WTC11 (cell line): ENCODE data around the gene DMAC1. TPM values are rescaled to one million over a fixed set of nuclear protein-coding genes. Genes with fewer than 3 reads are reported as not detected.

ENCODE experiments used
- ATAC-seq: fragments of 200-7000 bp; cut with Tn5 transposase; 2 replicates; pipeline ENCODE4 v1.10.0; 2021; ENCODE audit warnings: mild to moderate bottlenecking, moderate library complexity
- CTCF ChIA-PET: fragments of 300-600 bp; sonication (Branson Sonifier 250); formaldehyde crosslinking; loops from one replicate; lab custom pipeline; 2021; ENCODE audit warnings: antibody characterized with exemption; lab: Charles Lee
- POLR2A ChIA-PET: fragments of 350-600 bp; sonication (Branson Sonifier 250); formaldehyde crosslinking; loops from one replicate; lab custom pipeline; 2021; ENCODE audit warnings: antibody characterized with exemption; lab: Charles Lee
- DNase-seq: peaks from one replicate; pipeline ENCODE4 v3.0.0; 2021; ENCODE audit warnings: low spot score
- H3K27ac Mint-ChIP-seq: 2 replicates; pipeline ENCODE4 v1.8.0; 2021; ENCODE audit warnings: mixed read lengths
- H3K27me3 Mint-ChIP-seq: 2 replicates; pipeline ENCODE4 v1.8.0; 2021; ENCODE audit warnings: low read depth, mild to moderate bottlenecking, moderate library complexity, mixed read lengths
- H3K36me3 Mint-ChIP-seq: 2 replicates; pipeline ENCODE4 v1.8.0; 2021; ENCODE audit warnings: mixed read lengths
- H3K4me1 Mint-ChIP-seq: 2 replicates; pipeline ENCODE4 v1.8.0; 2022; ENCODE audit warnings: mixed read lengths
- H3K4me3 Mint-ChIP-seq: 2 replicates; pipeline ENCODE4 v1.8.0; 2021; ENCODE audit warnings: mild to moderate bottlenecking, moderate library complexity, mixed read lengths
- H3K9me3 Mint-ChIP-seq: 2 replicates; pipeline ENCODE4 v1.8.0; 2021; ENCODE audit warnings: mixed read lengths
- ARID4B ChIP-seq: sonication (generic); formaldehyde crosslinking; IDR thresholded peaks from 2 replicates; pipeline ENCODE4 v1.8.0; 2023; ENCODE audit warnings: missing genetic modification reagents, mild to moderate bottlenecking, borderline replicate concordance
- E2F5 ChIP-seq: sonication (generic); formaldehyde crosslinking; IDR thresholded peaks from 2 replicates; pipeline ENCODE4 v1.8.1; 2022; ENCODE audit warnings: mild to moderate bottlenecking, moderate library complexity, missing genetic modification reagents
- ELF4 ChIP-seq: sonication (generic); formaldehyde crosslinking; IDR thresholded peaks from 2 replicates; pipeline ENCODE4 v1.8.1; 2022; ENCODE audit warnings: low read depth, mild to moderate bottlenecking, moderate library complexity, missing genetic modification reagents
- FOXJ3 ChIP-seq: sonication (generic); formaldehyde crosslinking; IDR thresholded peaks from 2 replicates; pipeline ENCODE4 v1.9.0; 2021; ENCODE audit warnings: missing genetic modification reagents, mild to moderate bottlenecking, borderline replicate concordance
- GTF2I ChIP-seq: fragments of 250-450 bp; sonication (Bioruptor Pico); conservative IDR thresholded peaks from 2 replicates; pipeline ENCODE4 v1.4.0; 2021; ENCODE audit warnings: mild to moderate bottlenecking
- JUN ChIP-seq: sonication (generic); formaldehyde crosslinking; IDR thresholded peaks from 2 replicates; pipeline ENCODE4 v1.8.0; 2023; ENCODE audit warnings: mild to moderate bottlenecking, missing genetic modification reagents
- KAT7 ChIP-seq: sonication (generic); formaldehyde crosslinking; IDR thresholded peaks from 2 replicates; pipeline ENCODE4 v1.8.1; 2023; ENCODE audit warnings: missing genetic modification reagents, mild to moderate bottlenecking, borderline replicate concordance
- MYBL2 ChIP-seq: sonication (generic); formaldehyde crosslinking; IDR thresholded peaks from 2 replicates; pipeline ENCODE4 v1.8.1; 2023; ENCODE audit warnings: mild to moderate bottlenecking, moderate library complexity, missing genetic modification reagents
- NFATC4 ChIP-seq: fragments of 250-450 bp; sonication (Bioruptor Pico); IDR thresholded peaks from 2 replicates; pipeline ENCODE4 v1.9.0; 2021; ENCODE audit warnings: mild to moderate bottlenecking
- PRRX2 ChIP-seq: fragments of 250-450 bp; sonication (Bioruptor Pico); IDR thresholded peaks from 2 replicates; pipeline ENCODE4 v1.8.0; 2021; ENCODE audit warnings: mild to moderate bottlenecking
- TEAD4 ChIP-seq: sonication (generic); formaldehyde crosslinking; IDR thresholded peaks from 2 replicates; pipeline ENCODE4 v1.8.0; 2022; ENCODE audit warnings: mild to moderate bottlenecking, missing genetic modification reagents
- ZNF232 ChIP-seq: sonication (generic); formaldehyde crosslinking; IDR thresholded peaks from 2 replicates; pipeline ENCODE4 v1.8.0; 2022; ENCODE audit warnings: mild to moderate bottlenecking, missing genetic modification reagents
- ZNF281 ChIP-seq: sonication (generic); formaldehyde crosslinking; IDR thresholded peaks from 2 replicates; pipeline ENCODE4 v1.8.0; 2023; ENCODE audit warnings: mild to moderate bottlenecking, missing genetic modification reagents
- ZNF425 ChIP-seq: fragments of 250-450 bp; sonication (Bioruptor Pico); conservative IDR thresholded peaks from 2 replicates; pipeline ENCODE4 v1.9.0; 2021; ENCODE audit warnings: mild to moderate bottlenecking
- total RNA-seq: library from RNA; stranded (reverse); gene quantifications from 3 replicates; pipeline ENCODE4 v1.2.3, GENCODE V29; 2021
- TF ChIP-seq, protein P1 (sequence below): sonication (generic); formaldehyde crosslinking; IDR thresholded peaks from 2 replicates; pipeline ENCODE4 v1.8.1; 2022; ENCODE audit warnings: low read depth, mild to moderate bottlenecking, moderate library complexity, missing genetic modification reagents, borderline replicate concordance
- TF ChIP-seq, protein P2 (sequence below): sonication (generic); formaldehyde crosslinking; IDR thresholded peaks from 2 replicates; pipeline ENCODE4 v1.8.1; 2022; ENCODE audit warnings: mild to moderate bottlenecking, missing genetic modification reagents, moderate library complexity, borderline replicate concordance
- TF ChIP-seq, protein P3 (sequence below): fragments of 250-450 bp; sonication (Bioruptor Pico); IDR thresholded peaks from 2 replicates; pipeline ENCODE4 v1.9.0; 2021; ENCODE audit warnings: mild to moderate bottlenecking

The DMAC1 gene
- total RNA-seq, 1 experiment from 2014 or later, result 71.2 TPM

DNA sequence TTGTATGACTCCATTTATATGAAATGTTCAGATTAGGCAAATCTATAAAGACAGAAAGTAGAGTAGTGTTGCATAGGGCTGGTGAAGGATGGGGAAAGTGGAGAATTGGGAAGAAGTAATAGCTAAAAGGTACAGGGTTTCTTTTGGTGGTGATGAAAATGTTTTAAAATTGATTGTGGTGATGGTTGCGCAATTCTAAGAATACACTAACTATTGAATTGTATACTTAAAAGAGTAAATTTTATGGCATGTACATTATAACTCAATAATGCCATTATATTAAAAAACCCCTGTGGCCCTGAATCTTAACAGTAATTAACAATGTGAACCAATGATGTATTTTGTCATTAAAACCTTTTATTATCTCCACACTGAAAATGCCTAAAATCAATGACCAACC lies 20.4 kb upstream of the DMAC1 start (continued):
- TF ChIP-seq, protein P1, sequence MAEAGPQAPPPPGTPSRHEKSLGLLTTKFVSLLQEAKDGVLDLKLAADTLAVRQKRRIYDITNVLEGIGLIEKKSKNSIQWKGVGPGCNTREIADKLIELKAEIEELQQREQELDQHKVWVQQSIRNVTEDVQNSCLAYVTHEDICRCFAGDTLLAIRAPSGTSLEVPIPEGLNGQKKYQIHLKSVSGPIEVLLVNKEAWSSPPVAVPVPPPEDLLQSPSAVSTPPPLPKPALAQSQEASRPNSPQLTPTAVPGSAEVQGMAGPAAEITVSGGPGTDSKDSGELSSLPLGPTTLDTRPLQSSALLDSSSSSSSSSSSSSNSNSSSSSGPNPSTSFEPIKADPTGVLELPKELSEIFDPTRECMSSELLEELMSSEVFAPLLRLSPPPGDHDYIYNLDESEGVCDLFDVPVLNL, result no peak
- TF ChIP-seq ARID4B, result no peak
- no peak for TF ChIP-seq MYBL2 (CRISPR knock-in tag)
- no peak for TF ChIP-seq PRRX2 (CRISPR knock-in tag)
- TF ChIP-seq NFATC4 (CRISPR knock-in tag), result no peak
- TF ChIP-seq ZNF281 (CRISPR knock-in tag), result no peak
- no peak for TF ChIP-seq TEAD4 (CRISPR knock-in tag)

- Mint-ChIP-seq H3K9me3 (no peaks in the 10 kb centered on the region), H3K27me3 (no peaks in the 10 kb centered on the region), H3K27ac (no peak overlapping the region), H3K36me3 (no peaks in the 10 kb centered on the region), H3K4me3 (no peak overlapping the region), H3K4me1 (peaks cover 3% of the 10 kb centered on the region)
- ChIA-PET CTCF (no interaction called here), POLR2A (no interaction called here)
- no peak for ATAC-seq
- no peak for DNase-seq
- TF ChIP-seq, protein P2, sequence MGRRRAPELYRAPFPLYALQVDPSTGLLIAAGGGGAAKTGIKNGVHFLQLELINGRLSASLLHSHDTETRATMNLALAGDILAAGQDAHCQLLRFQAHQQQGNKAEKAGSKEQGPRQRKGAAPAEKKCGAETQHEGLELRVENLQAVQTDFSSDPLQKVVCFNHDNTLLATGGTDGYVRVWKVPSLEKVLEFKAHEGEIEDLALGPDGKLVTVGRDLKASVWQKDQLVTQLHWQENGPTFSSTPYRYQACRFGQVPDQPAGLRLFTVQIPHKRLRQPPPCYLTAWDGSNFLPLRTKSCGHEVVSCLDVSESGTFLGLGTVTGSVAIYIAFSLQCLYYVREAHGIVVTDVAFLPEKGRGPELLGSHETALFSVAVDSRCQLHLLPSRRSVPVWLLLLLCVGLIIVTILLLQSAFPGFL (CRISPR knock-in tag), result no peak
- TF ChIP-seq ELF4 (CRISPR knock-in tag) (no peak), ZNF232 (CRISPR knock-in tag) (no peak), KAT7 (CRISPR knock-in tag) (no peak), E2F5 (CRISPR knock-in tag) (no peak), FOXJ3 (CRISPR knock-in tag) (no peak), GTF2I (CRISPR knock-in tag) (no peak), JUN (CRISPR knock-in tag) (no peak), ZNF425 (CRISPR knock-in tag) (no peak)
- TF ChIP-seq, protein P3, sequence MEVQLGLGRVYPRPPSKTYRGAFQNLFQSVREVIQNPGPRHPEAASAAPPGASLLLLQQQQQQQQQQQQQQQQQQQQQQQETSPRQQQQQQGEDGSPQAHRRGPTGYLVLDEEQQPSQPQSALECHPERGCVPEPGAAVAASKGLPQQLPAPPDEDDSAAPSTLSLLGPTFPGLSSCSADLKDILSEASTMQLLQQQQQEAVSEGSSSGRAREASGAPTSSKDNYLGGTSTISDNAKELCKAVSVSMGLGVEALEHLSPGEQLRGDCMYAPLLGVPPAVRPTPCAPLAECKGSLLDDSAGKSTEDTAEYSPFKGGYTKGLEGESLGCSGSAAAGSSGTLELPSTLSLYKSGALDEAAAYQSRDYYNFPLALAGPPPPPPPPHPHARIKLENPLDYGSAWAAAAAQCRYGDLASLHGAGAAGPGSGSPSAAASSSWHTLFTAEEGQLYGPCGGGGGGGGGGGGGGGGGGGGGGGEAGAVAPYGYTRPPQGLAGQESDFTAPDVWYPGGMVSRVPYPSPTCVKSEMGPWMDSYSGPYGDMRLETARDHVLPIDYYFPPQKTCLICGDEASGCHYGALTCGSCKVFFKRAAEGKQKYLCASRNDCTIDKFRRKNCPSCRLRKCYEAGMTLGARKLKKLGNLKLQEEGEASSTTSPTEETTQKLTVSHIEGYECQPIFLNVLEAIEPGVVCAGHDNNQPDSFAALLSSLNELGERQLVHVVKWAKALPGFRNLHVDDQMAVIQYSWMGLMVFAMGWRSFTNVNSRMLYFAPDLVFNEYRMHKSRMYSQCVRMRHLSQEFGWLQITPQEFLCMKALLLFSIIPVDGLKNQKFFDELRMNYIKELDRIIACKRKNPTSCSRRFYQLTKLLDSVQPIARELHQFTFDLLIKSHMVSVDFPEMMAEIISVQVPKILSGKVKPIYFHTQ (CRISPR knock-in tag), result no peak
Measured at GRCh38 chr9:7816021-7816420, 16.4 kb upstream of the DMAC1 start.
